GF-D8 (cell line): Measurements from ENCODE around the gene MDP1.
"Not testable (repeated sequence)": the region's sequence is repeated elsewhere in the genome, so short reads cannot be mapped to it uniquely, and the experiment has no call there.

Experiments used
- DNase-seq: peaks from one replicate; lab custom pipeline; 2025; lab: John Stamatoyannopoulos, UW

MDP1 gene

GRCh38 chr14:24250354-24250753 is 34.5 kb upstream of the MDP1 start:
- DNase-seq = no peak

- DNase-seq = no peak
Observed at GRCh38 chr14:24249230-24250021, 33.6 kb upstream of the MDP1 start.

GRCh38 chr14:24247422-24247821 is 31.6 kb upstream of the MDP1 start:
- DNase-seq = no peak

GRCh38 chr14:24246765-24247212 is 30.9 kb upstream of the MDP1 start:
- DNase-seq = no peak

GRCh38 chr14:24245350-24245749 is 29.5 kb upstream of the MDP1 start:
- not testable (repeated sequence) for DNase-seq

GRCh38 chr14:24243336-24243836 is 27.5 kb upstream of the MDP1 start:
- DNase-seq = peak; percentile 60

- DNase-seq = peak; percentile 75
Observed at GRCh38 chr14:24241829-24242443, 26.1 kb upstream of the MDP1 start.

GRCh38 chr14:24240110-24240918 is 24.4 kb upstream of the MDP1 start:
- no peak for DNase-seq

GRCh38 chr14:24238527-24239037 is 22.7 kb upstream of the MDP1 start:
- DNase-seq = no peak

GRCh38 chr14:24238123-24238522 is 22.3 kb upstream of the MDP1 start:
- no peak for DNase-seq

- no peak for DNase-seq
Observed at GRCh38 chr14:24237463-24237955, 21.6 kb upstream of the MDP1 start.

GRCh38 chr14:24236689-24237462 is 21.0 kb upstream of the MDP1 start:
- no peak for DNase-seq

GRCh38 chr14:24235804-24236688 is 20.2 kb upstream of the MDP1 start:
- DNase-seq = no peak

GRCh38 chr14:24234095-24235005 is 18.5 kb upstream of the MDP1 start:
- no peak for DNase-seq

- no peak for DNase-seq
Observed at GRCh38 chr14:24233538-24233866, 17.6 kb upstream of the MDP1 start.

- no peak for DNase-seq
Observed at GRCh38 chr14:24232645-24233537, 17.0 kb upstream of the MDP1 start, which contains the start of gene GMPR2. TSS of gene GMPR2 (plus strand) at chr14:24232929. CDS start at chr14:24233254, 325 bp downstream.

- peak; percentile 89 for DNase-seq
Observed at GRCh38 chr14:24232121-24232644, 16.3 kb upstream of the MDP1 start, which contains the start of gene NEDD8. TSS of gene NEDD8 (minus strand) at chr14:24232367. CDS start at chr14:24232267, 100 bp downstream.
